Bronchial epithelial cell (primary cell): Measurements from ENCODE around the gene MAST4. TPM values are rescaled to one million over a fixed set of nuclear protein-coding genes. Genes with fewer than 3 reads are reported as not detected.

Source experiments
- DNase-seq: peaks from one replicate; pipeline ENCODE4 v3.0.0-alpha.2; 2010; ENCODE audit warnings: low read depth
- FAIRE-seq: peaks from 2 replicates; lab custom pipeline; 2011; peaks lifted over from hg19 to GRCh38; lab: Jason Lieb, UNC
- H3K27me3 ChIP-seq: 2 replicates; pipeline ENCODE4 v1.5.1; 2011; ENCODE audit warnings: low read length; ENCODE audit not compliant: control insufficient read depth, insufficient read depth
- H3K36me3 ChIP-seq: 2 replicates; pipeline ENCODE4 v1.5.1; 2011; ENCODE audit warnings: low read length; ENCODE audit not compliant: control insufficient read depth, insufficient read depth
- H3K4me3 ChIP-seq: 2 replicates; pipeline ENCODE4 v1.5.1; 2011; ENCODE audit warnings: mild to moderate bottlenecking, low read depth, low read length, control low read depth
- CTCF ChIP-seq: IDR thresholded peaks from 2 replicates; pipeline ENCODE4 v1.5.1; 2011; ENCODE audit warnings: mild to moderate bottlenecking, moderate library complexity, low read length, control low read depth, inconsistent platforms; ENCODE audit not compliant: insufficient read depth, severe bottlenecking
- total RNA-seq: library from RNA; depleted of rRNA; stranded (reverse); fragments of >200 nt; gene quantifications from 2 replicates; pipeline ENCODE4 v1.2.1, GENCODE V29; 2014

Gene MAST4
- total RNA-seq, 1 donor from 2014 or later = 10.3 TPM

GRCh38 chr5:66802941-66803340, 206.7 kb downstream of the MAST4 start:
- no peak for FAIRE-seq
- H3K27me3 ChIP-seq = no peaks in the 10 kb centered on the region

GRCh38 chr5:66805514-66806430, 209.6 kb downstream of the MAST4 start:
- FAIRE-seq = no peak
- Histone ChIP-seq H3K27me3 (no peaks in the 10 kb centered on the region), H3K36me3 (no peaks in the 10 kb centered on the region), H3K4me3 (no peak overlapping the region)
- DNase-seq = peak; percentile 51
- TF ChIP-seq CTCF = no peak

More at GRCh38 chr5:66802941-66803340, 206.7 kb downstream of the MAST4 start:
- Histone ChIP-seq H3K4me3 (no peak overlapping the region), H3K36me3 (no peaks in the 10 kb centered on the region)
- TF ChIP-seq CTCF = no peak
- DNase-seq = no peak

GRCh38 chr5:66807743-66808142, 211.6 kb downstream of the MAST4 start:
- H3K4me3 ChIP-seq = no peak overlapping the region
- peak; percentile 71 for TF ChIP-seq CTCF
- H3K36me3 ChIP-seq = no peaks in the 10 kb centered on the region
- peak; percentile 86 for DNase-seq
- no peaks in the 10 kb centered on the region for H3K27me3 ChIP-seq
- FAIRE-seq = no peak

- Histone ChIP-seq H3K27me3 (no peaks in the 10 kb centered on the region), H3K4me3 (no peak overlapping the region), H3K36me3 (no peaks in the 10 kb centered on the region)
- TF ChIP-seq CTCF = no peak
- DNase-seq = no peak
- FAIRE-seq = no peak
These were observed 212.5 kb downstream of the MAST4 start for GRCh38 chr5:66808663-66809062.

GRCh38 chr5:66810151-66810550, 214.0 kb downstream of the MAST4 start:
- no peak overlapping the region for H3K4me3 ChIP-seq
- no peak for TF ChIP-seq CTCF
- FAIRE-seq = no peak
- no peaks in the 10 kb centered on the region for H3K27me3 ChIP-seq
- H3K36me3 ChIP-seq = no peaks in the 10 kb centered on the region
- no peak for DNase-seq
